Smooth muscle cell (in vitro differentiated cells): ENCODE data around the gene TMEM94. TPM values are rescaled to one million over a fixed set of nuclear protein-coding genes. Genes with fewer than 3 reads are reported as not detected.

Source experiments
- DNase-seq: peaks from one replicate; lab custom pipeline; 2025; ENCODE audit not compliant: unreplicated experiment; lab: John Stamatoyannopoulos, UW
- H2AFZ ChIP-seq: fragments of 200-600 bp; sonication (generic); 2 replicates; pipeline ENCODE4 v1.6.0; 2016; ENCODE audit warnings: antibody characterized with exemption, low read depth, mild to moderate bottlenecking
- H3F3A ChIP-seq: fragments of 200-600 bp; sonication (generic); 2 replicates; pipeline ENCODE4 v1.6.0; 2017; ENCODE audit warnings: antibody characterized with exemption, low read depth
- H3K27ac ChIP-seq: fragments of 200-600 bp; sonication (generic); 2 replicates; pipeline ENCODE4 v1.5.1; 2016; ENCODE audit warnings: low read depth, mild to moderate bottlenecking
- H3K27me3 ChIP-seq: fragments of 200-600 bp; sonication (generic); 2 replicates; pipeline ENCODE4 v1.6.1; 2016; ENCODE audit warnings: low read depth, mild to moderate bottlenecking
- H3K36me3 ChIP-seq: fragments of 200-600 bp; sonication (generic); 2 replicates; pipeline ENCODE4 v1.5.1; 2016; ENCODE audit warnings: low read depth
- H3K4me1 ChIP-seq: fragments of 200-600 bp; sonication (generic); 2 replicates; pipeline ENCODE4 v1.5.1; 2016; ENCODE audit warnings: low read depth
- H3K4me2 ChIP-seq: fragments of 200-600 bp; sonication (generic); 2 replicates; pipeline ENCODE4 v1.6.0; 2016; ENCODE audit warnings: mild to moderate bottlenecking
- H3K4me3 ChIP-seq: fragments of 200-600 bp; sonication (generic); 2 replicates; pipeline ENCODE4 v1.5.1; 2016; ENCODE audit warnings: mild to moderate bottlenecking
- H3K79me2 ChIP-seq: fragments of 200-600 bp; sonication (generic); 2 replicates; pipeline ENCODE4 v1.6.0; 2016; ENCODE audit warnings: low read depth, mild to moderate bottlenecking
- H3K9ac ChIP-seq: fragments of 200-600 bp; sonication (generic); 2 replicates; pipeline ENCODE4 v1.6.0; 2016; ENCODE audit warnings: low read depth
- H3K9me3 ChIP-seq: fragments of 200-600 bp; sonication (generic); replicated peaks from 2 replicates; pipeline ENCODE4 v1.5.1; 2016; ENCODE audit warnings: low read depth
- H4K20me1 ChIP-seq: fragments of 200-600 bp; sonication (generic); 2 replicates; pipeline ENCODE4 v1.6.0; 2016; ENCODE audit warnings: low read depth
- WGBS: methylation state at CpG from one replicate; pipeline ENCODE4 v1.1.7; 2016; ENCODE audit warnings: low lambda C conversion rate; 5-methylcytosine and 5-hydroxymethylcytosine counted together
- polyA plus RNA-seq: library from polyadenylated mRNA; unstranded; fragments of >200 nt; fragmentation: Nextera tagmentation; extraction: Ambion mirVana; gene quantifications from 2 replicates; pipeline ENCODE4 v1.2.1, GENCODE V29; 2016
- total RNA-seq: library from RNA; depleted of rRNA; stranded (reverse); fragments of >200 nt; gene quantifications from 2 replicates; pipeline ENCODE4 v1.2.3, GENCODE V29; 2014
- TF ChIP-seq, protein P1 (sequence below): fragments of 200-600 bp; sonication (generic); IDR thresholded peaks from 2 replicates; pipeline ENCODE4 v1.5.1; 2017; ENCODE audit warnings: borderline replicate concordance, mild to moderate bottlenecking, antibody characterized with exemption; ENCODE audit not compliant: insufficient read depth, poor library complexity, severe bottlenecking

The TMEM94 gene
- total and polyA plus RNA-seq, 2 experiments from 2014 or later, result 26.3 to 35.9 TPM

DNA sequence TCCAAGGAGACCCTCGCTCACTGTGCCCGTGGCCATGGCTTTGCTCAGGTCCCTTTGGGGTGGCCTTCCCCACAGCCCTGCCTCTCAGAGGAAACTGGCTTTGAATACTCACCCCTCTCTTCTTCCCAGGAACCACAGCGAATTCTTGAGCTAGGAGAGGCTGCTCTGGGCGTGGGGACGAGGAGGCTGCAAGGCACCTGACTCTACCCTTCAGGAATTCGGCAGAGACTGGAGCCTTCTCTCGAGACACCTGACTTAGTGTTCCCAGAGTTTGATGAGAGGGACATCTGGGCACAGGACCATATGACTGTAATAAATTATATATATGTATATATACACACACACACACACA lies 75.3 kb downstream of the TMEM94 start:
- Histone ChIP-seq H3K4me1 (no peaks in the 10 kb centered on the region), H3K9ac (no peak overlapping the region), H3K9me3 (no peaks in the 10 kb centered on the region), H3K27me3 (no peaks in the 10 kb centered on the region), H2AFZ (no peak overlapping the region), H3F3A (no peaks in the 10 kb centered on the region), H3K4me2 (no peak overlapping the region), H3K27ac (peak overlapping the region; percentile 64), H3K4me3 (no peak overlapping the region), H3K36me3 (no peaks in the 10 kb centered on the region), H3K79me2 (no peaks in the 10 kb centered on the region), H4K20me1 (no peaks in the 10 kb centered on the region)
- DNase-seq, result no peak
- TF ChIP-seq, protein P1, sequence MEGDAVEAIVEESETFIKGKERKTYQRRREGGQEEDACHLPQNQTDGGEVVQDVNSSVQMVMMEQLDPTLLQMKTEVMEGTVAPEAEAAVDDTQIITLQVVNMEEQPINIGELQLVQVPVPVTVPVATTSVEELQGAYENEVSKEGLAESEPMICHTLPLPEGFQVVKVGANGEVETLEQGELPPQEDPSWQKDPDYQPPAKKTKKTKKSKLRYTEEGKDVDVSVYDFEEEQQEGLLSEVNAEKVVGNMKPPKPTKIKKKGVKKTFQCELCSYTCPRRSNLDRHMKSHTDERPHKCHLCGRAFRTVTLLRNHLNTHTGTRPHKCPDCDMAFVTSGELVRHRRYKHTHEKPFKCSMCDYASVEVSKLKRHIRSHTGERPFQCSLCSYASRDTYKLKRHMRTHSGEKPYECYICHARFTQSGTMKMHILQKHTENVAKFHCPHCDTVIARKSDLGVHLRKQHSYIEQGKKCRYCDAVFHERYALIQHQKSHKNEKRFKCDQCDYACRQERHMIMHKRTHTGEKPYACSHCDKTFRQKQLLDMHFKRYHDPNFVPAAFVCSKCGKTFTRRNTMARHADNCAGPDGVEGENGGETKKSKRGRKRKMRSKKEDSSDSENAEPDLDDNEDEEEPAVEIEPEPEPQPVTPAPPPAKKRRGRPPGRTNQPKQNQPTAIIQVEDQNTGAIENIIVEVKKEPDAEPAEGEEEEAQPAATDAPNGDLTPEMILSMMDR, result no peak
- WGBS, result 72% methylated on average over 7 of the region's 7 CpGs

- H3K4me1 ChIP-seq, result no peaks in the 10 kb centered on the region
- TF ChIP-seq, protein P1, result no peak
- no peak overlapping the region for H3K9ac ChIP-seq
- no peak overlapping the region for H2AFZ ChIP-seq
- H3K4me2 ChIP-seq, result no peak overlapping the region
- H3K9me3 ChIP-seq, result no peaks in the 10 kb centered on the region
- H3K79me2 ChIP-seq, result no peaks in the 10 kb centered on the region
- no peaks in the 10 kb centered on the region for H3K27me3 ChIP-seq
- WGBS, result 91% methylated on average over 14 of the region's 15 CpGs
- H3K4me3 ChIP-seq, result no peak overlapping the region
- no peaks in the 10 kb centered on the region for H3F3A ChIP-seq
- H3K27ac ChIP-seq, result no peak overlapping the region
- H3K36me3 ChIP-seq, result no peaks in the 10 kb centered on the region
- H4K20me1 ChIP-seq, result no peaks in the 10 kb centered on the region
- no peak for DNase-seq
Observed at GRCh38 chr17:75535119-75535537, 78.7 kb downstream of the TMEM94 start.

DNA sequence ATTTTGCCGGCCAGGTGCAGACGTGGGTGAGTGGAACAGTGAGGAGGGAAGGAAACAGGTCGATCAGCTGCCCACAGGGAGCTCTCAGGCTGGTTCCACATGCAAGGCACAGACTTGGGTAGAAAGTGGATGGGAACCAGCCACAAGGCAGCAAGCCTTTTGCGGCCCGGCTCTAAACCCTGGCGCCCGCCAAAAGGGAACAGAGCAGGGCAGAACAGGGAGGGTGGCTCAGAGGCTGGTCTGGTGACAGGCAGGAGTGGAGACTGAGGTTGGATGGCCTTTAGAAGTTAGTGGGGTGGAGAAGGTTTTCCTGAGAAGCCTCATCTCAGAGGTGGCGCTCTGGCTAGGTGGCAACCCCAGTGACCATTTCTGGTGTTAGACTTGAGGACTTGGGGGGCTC lies 79.4 kb downstream of the TMEM94 start:
- Histone ChIP-seq H3K27me3 (no peaks in the 10 kb centered on the region), H3K4me2 (no peak overlapping the region), H3K27ac (no peak overlapping the region), H2AFZ (no peak overlapping the region), H3F3A (no peaks in the 10 kb centered on the region), H3K4me3 (no peak overlapping the region), H3K9me3 (no peaks in the 10 kb centered on the region), H3K4me1 (no peaks in the 10 kb centered on the region), H3K9ac (no peak overlapping the region), H4K20me1 (no peaks in the 10 kb centered on the region), H3K36me3 (no peaks in the 10 kb centered on the region), H3K79me2 (no peaks in the 10 kb centered on the region)
- DNase-seq, result no peak
- TF ChIP-seq, protein P1, result no peak
- 98% methylated on average over 8 of the region's 8 CpGs for WGBS

DNA sequence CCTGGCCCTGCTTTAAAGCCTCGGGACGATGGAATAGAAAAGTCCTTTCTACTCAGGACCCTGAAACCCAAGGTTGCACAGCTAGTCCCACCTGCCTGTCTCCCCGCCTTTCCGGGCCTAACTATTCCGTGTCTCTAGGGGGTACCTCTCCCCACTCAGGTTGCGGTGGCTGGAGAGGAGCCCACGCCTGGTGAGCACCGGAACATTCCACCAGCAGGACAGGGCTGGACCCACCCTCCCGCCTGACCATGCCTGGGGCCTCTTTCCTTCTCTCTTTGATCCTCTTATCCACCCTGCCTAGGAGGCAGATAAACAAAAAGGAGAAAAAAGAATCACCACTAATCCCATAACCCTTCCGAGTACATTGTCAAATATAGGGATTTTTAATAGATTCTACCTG lies 79.9 kb downstream of the TMEM94 start:
- no peaks in the 10 kb centered on the region for H3K4me1 ChIP-seq
- no peak overlapping the region for H3K9ac ChIP-seq
- H3K79me2 ChIP-seq, result no peaks in the 10 kb centered on the region
- TF ChIP-seq, protein P1, result no peak
- 76% methylated on average over 10 of the region's 10 CpGs for WGBS
- H3K27me3 ChIP-seq, result no peaks in the 10 kb centered on the region
- no peak for DNase-seq
- no peak overlapping the region for H3K4me2 ChIP-seq
- H3K36me3 ChIP-seq, result no peaks in the 10 kb centered on the region
- H2AFZ ChIP-seq, result no peak overlapping the region
- no peak overlapping the region for H3K4me3 ChIP-seq
- H3F3A ChIP-seq, result no peaks in the 10 kb centered on the region
- H3K27ac ChIP-seq, result no peak overlapping the region
- no peaks in the 10 kb centered on the region for H4K20me1 ChIP-seq
- no peaks in the 10 kb centered on the region for H3K9me3 ChIP-seq
